Fibroblast of lung (primary cell): ENCODE data around the gene SKP2. TPM values are rescaled to one million over a fixed set of nuclear protein-coding genes. Genes with fewer than 3 reads are reported as not detected.
A peak's percentile ranks its signal among the peaks of the same experiment; 100 is the strongest.
"Not testable (repeated sequence)": the region's sequence is repeated elsewhere in the genome, so short reads cannot be mapped to it uniquely, and the experiment has no call there.

ENCODE experiments used
- DNase-seq, 2 donors: peaks; one replicate each; pipeline versions ENCODE4 v3.0.0 to v3.0.0-alpha.2; 2010; ENCODE audit warnings: low read depth in 2 of 2
- H2AFZ ChIP-seq: 2 replicates; pipeline ENCODE4 v1.5.1; 2012; ENCODE audit warnings: low read length, control low read depth, inconsistent platforms
- H3K27ac ChIP-seq: 2 replicates; pipeline ENCODE4 v1.5.1; 2011; ENCODE audit warnings: low read length, control low read depth; ENCODE audit not compliant: insufficient read depth
- H3K27me3 ChIP-seq: 2 replicates; pipeline ENCODE4 v1.5.1; 2011; ENCODE audit warnings: mild to moderate bottlenecking, low read length; ENCODE audit not compliant: control insufficient read depth, insufficient read depth
- H3K36me3 ChIP-seq: 2 replicates; pipeline ENCODE4 v1.5.1; 2011; ENCODE audit warnings: low read length; ENCODE audit not compliant: control insufficient read depth, insufficient read depth
- H3K4me1 ChIP-seq: 2 replicates; pipeline ENCODE4 v1.5.1; 2011; ENCODE audit warnings: low read length; ENCODE audit not compliant: control insufficient read depth, insufficient read depth; ENCODE audit errors: extremely low read depth
- H3K4me2 ChIP-seq: 2 replicates; pipeline ENCODE4 v1.5.1; 2011; ENCODE audit warnings: low read length, control low read depth; ENCODE audit not compliant: insufficient read depth; ENCODE audit errors: extremely low read depth
- H3K4me3 ChIP-seq, 4 experiments: fragments of 200-600 bp in 1 of 4; sonication (generic) in 1 of 4; replicated peaks in 1 of 4; 2 replicates each; pipeline ENCODE4 v1.5.1; 2011 to 2016; ENCODE audit warnings: low read length in 4 of 4, low read depth in 3 of 4, mild to moderate bottlenecking in 3 of 4, control low read depth in 2 of 4, inconsistent platforms in 1 of 4, mixed read lengths in 1 of 4; ENCODE audit not compliant: insufficient read depth in 1 of 4; ENCODE audit errors: control extremely low read depth in 1 of 4
- H3K79me2 ChIP-seq: 2 replicates; pipeline ENCODE4 v1.5.1; 2012; ENCODE audit warnings: mild to moderate bottlenecking, low read length, inconsistent platforms; ENCODE audit not compliant: control insufficient read depth, insufficient read depth
- H3K9ac ChIP-seq: 2 replicates; pipeline ENCODE4 v1.5.1; 2011; ENCODE audit warnings: mild to moderate bottlenecking, low read length, control low read depth; ENCODE audit not compliant: insufficient read depth
- H3K9me3 ChIP-seq: 2 replicates; pipeline ENCODE4 v1.5.1; 2012; ENCODE audit warnings: low read depth, low read length; ENCODE audit not compliant: control insufficient read depth, insufficient read depth
- H4K20me1 ChIP-seq: 2 replicates; pipeline ENCODE4 v1.5.1; 2011; ENCODE audit warnings: low read length; ENCODE audit not compliant: control insufficient read depth, insufficient read depth; ENCODE audit errors: extremely low read depth
- EZH2 ChIP-seq: IDR thresholded peaks from 2 replicates; pipeline ENCODE4 v1.5.1; 2012; ENCODE audit warnings: low read length, control low read depth, mild to moderate bottlenecking; ENCODE audit errors: missing control alignments
- polyA plus RNA-seq, 2 donors: library from polyadenylated mRNA; depleted of rRNA in 1 of 2; stranded (reverse) in 1 of 2; unstranded in 1 of 2; fragments of >200 nt; gene quantifications; 2 replicates each; pipeline ENCODE4 v1.2.1, GENCODE V29; 2011 to 2012; ENCODE audit warnings: missing spikeins in 1 of 2
- total RNA-seq: library from RNA; depleted of rRNA; stranded (reverse); fragments of >200 nt; gene quantifications from 2 replicates; pipeline ENCODE4 v1.2.1, GENCODE V29; 2014
- TF ChIP-seq, protein P1 (sequence below), 2 donors: IDR thresholded peaks in 1 of 2; conservative IDR thresholded peaks in 1 of 2; 1 replicate in 1 of 2; 2 replicates in 1 of 2; pipeline ENCODE4 v1.5.1; 2011 to 2012; ENCODE audit warnings: low read length in 2 of 2, control low read depth in 1 of 2, inconsistent platforms in 1 of 2, low read depth in 1 of 2, mild to moderate bottlenecking in 1 of 2

SKP2 gene
- total and polyA plus RNA-seq, 2 donors (not counting 1 experiment from before 2014, with no cell fraction given) = 10.6 to 30.8 TPM

DNA sequence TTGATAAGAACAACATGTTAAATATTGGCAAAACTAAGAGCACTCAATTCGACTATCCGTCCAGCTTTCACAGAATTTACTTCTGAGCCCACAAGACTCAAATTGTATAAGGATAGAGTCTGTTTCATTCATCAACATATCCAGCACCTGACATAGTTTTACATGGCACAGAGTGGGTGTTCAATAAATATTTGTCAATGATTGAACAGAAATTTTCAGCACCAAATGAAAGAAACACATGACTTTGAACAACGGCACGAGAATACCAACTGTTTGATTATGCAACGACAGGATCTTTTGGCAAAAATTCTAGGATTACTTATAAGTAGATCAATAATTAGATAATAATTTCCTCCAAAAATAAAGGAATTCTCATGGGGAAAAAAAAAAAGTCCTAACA is 41.8 kb downstream of the SKP2 start:
- Histone ChIP-seq H2AFZ (no peak overlapping the region), H3K27me3 (no peaks in the 10 kb centered on the region), H3K4me2 (no peak overlapping the region), H3K27ac (no peak overlapping the region), H3K36me3 (peaks cover 2% of the 10 kb centered on the region), H3K9ac (no peak overlapping the region), H4K20me1 (no peaks in the 10 kb centered on the region), H3K79me2 (no peaks in the 10 kb centered on the region), H3K9me3 (no peaks in the 10 kb centered on the region), H3K4me1 (no peaks in the 10 kb centered on the region), H3K4me3 (no peak overlapping the region)
- TF ChIP-seq, protein P1, sequence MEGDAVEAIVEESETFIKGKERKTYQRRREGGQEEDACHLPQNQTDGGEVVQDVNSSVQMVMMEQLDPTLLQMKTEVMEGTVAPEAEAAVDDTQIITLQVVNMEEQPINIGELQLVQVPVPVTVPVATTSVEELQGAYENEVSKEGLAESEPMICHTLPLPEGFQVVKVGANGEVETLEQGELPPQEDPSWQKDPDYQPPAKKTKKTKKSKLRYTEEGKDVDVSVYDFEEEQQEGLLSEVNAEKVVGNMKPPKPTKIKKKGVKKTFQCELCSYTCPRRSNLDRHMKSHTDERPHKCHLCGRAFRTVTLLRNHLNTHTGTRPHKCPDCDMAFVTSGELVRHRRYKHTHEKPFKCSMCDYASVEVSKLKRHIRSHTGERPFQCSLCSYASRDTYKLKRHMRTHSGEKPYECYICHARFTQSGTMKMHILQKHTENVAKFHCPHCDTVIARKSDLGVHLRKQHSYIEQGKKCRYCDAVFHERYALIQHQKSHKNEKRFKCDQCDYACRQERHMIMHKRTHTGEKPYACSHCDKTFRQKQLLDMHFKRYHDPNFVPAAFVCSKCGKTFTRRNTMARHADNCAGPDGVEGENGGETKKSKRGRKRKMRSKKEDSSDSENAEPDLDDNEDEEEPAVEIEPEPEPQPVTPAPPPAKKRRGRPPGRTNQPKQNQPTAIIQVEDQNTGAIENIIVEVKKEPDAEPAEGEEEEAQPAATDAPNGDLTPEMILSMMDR (conservative IDR thresholded peaks at IDR 0.05 in 1 of 2, IDR thresholded peaks at IDR 0.05 in 1 of 2; ENCODE audit: low read depth in 1 of 2, low read length in 2 of 2) = no peak
- no peak for TF ChIP-seq EZH2
- DNase-seq = no peak

DNA sequence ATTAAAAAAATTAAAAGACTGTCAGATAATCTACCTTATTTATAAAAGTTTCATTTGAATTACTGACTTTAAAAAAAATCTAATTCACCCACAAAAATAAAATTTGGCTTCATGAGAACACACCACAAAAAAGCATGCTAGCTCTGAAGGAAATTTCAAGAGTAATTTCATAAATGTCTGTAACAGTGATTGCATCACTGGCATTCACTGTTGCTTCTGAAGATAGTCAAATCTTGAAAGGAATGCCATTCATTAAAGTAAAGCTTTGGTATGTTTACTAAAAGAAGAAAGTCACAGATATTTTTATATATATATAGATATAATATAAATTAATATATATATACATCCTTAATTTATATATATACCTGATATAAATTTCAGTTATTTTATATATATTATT is 46.4 kb downstream of the SKP2 start:
- Histone ChIP-seq H3K4me3 (no peak overlapping the region), H3K4me1 (peaks cover 3% of the 10 kb centered on the region), H3K4me2 (no peak overlapping the region), H3K27ac (no peak overlapping the region), H4K20me1 (no peaks in the 10 kb centered on the region), H3K79me2 (no peaks in the 10 kb centered on the region), H3K9me3 (no peaks in the 10 kb centered on the region), H3K9ac (no peak overlapping the region), H2AFZ (no peak overlapping the region), H3K36me3 (peaks cover 3% of the 10 kb centered on the region), H3K27me3 (no peaks in the 10 kb centered on the region)
- peak in 1 of 2 donors; percentile 25 for DNase-seq
- TF ChIP-seq, protein P1 (conservative IDR thresholded peaks at IDR 0.05 in 1 of 2, IDR thresholded peaks at IDR 0.05 in 1 of 2; ENCODE audit: low read depth in 1 of 2, low read length in 2 of 2) = no peak
- TF ChIP-seq EZH2 = no peak

DNA sequence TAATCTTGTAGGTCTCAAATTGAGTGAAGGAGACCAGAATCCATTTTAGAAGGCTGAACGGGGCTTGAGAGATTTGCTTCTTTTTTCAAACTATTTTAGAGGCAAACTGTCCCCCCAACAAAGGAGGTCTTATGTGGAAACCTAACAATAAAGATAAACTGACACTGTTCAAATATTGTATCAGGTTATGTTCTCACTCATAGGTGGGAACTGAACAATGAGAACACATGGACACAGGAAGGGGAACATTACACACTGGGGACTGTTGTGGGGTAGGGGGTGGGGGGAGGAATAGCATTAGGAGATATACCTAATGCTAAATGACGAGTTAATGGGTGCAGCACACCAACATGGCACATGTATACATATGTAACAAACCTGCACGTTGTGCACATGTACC is 46.9 kb downstream of the SKP2 start:
- not testable (repeated sequence) for H3K4me1 ChIP-seq

More for the DNA sequence above, 46.9 kb downstream of the SKP2 start:
- H3K36me3 ChIP-seq, H3K27ac ChIP-seq, H3K4me3 ChIP-seq, H4K20me1 ChIP-seq, H3K79me2 ChIP-seq, H3K9ac ChIP-seq, DNase-seq, H3K4me2 ChIP-seq, H3K9me3 ChIP-seq, H2AFZ ChIP-seq, H3K27me3 ChIP-seq: not testable (repeated sequence)
